Neutrophil (primary cell): ENCODE measurements around the gene EGR4.

Source experiments
- H3K27ac ChIP-seq: fragments of 200-600 bp; sonication (generic); 2 replicates; pipeline ENCODE4 v1.5.1; 2016; ENCODE audit warnings: mild to moderate bottlenecking, moderate library complexity
- H3K27me3 ChIP-seq: fragments of 200-600 bp; sonication (generic); 2 replicates; pipeline ENCODE4 v1.6.0; 2016; ENCODE audit warnings: mild to moderate bottlenecking
- H3K36me3 ChIP-seq: fragments of 200-600 bp; sonication (generic); 2 replicates; pipeline ENCODE4 v1.5.1; 2017
- H3K4me1 ChIP-seq, 2 experiments: fragments of 200-600 bp in 1 of 2; sonication (generic) in 1 of 2; 1 replicate in 1 of 2; 2 replicates in 1 of 2; pipeline versions ENCODE4 v1.5.1 to v1.6.1; 2013 to 2016; ENCODE audit warnings: low read depth in 1 of 2, low read length in 1 of 2, mild to moderate bottlenecking in 1 of 2, moderate library complexity in 1 of 2; ENCODE audit not compliant: control insufficient read depth in 1 of 2, insufficient read depth in 1 of 2
- H3K4me3 ChIP-seq, 2 experiments: fragments of 200-600 bp in 1 of 2; sonication (generic) in 1 of 2; 1 replicate in 1 of 2; 2 replicates in 1 of 2; pipeline ENCODE4 v1.5.1; 2013 to 2016; ENCODE audit warnings: low read depth in 1 of 2, low read length in 1 of 2, mild to moderate bottlenecking in 1 of 2, moderate library complexity in 1 of 2
- H3K9me3 ChIP-seq: fragments of 200-600 bp; sonication (generic); 2 replicates; pipeline ENCODE4 v1.5.1; 2016
- CTCF ChIP-seq: fragments of 200-600 bp; sonication (generic); IDR thresholded peaks from 2 replicates; pipeline ENCODE4 v1.5.1; 2016; ENCODE audit warnings: antibody characterized with exemption

Gene EGR4

GRCh38 chr2:73295751-73296400 is 2.5 kb upstream of the EGR4 start:
- Histone ChIP-seq H3K27ac (no peak overlapping the region), H3K36me3 (no peaks in the 10 kb centered on the region), H3K9me3 (no peaks in the 10 kb centered on the region), H3K4me3 (no peak overlapping the region), H3K4me1 (peaks cover 4 to 18% of the 10 kb centered on the region in 2 experiments), H3K27me3 (peaks cover 100% of the 10 kb centered on the region)
- no peak for TF ChIP-seq CTCF

GRCh38 chr2:73294239-73294638 is 891 bp upstream of the EGR4 start:
- Histone ChIP-seq H3K27ac (no peak overlapping the region), H3K4me3 (no peak overlapping the region), H3K36me3 (no peaks in the 10 kb centered on the region), H3K27me3 (peaks cover 100% of the 10 kb centered on the region), H3K4me1 (peaks cover 4 to 18% of the 10 kb centered on the region in 2 experiments), H3K9me3 (no peaks in the 10 kb centered on the region)
- TF ChIP-seq CTCF = no peak

GRCh38 chr2:73292906-73293533 is 328 bp downstream of the EGR4 start:
- Histone ChIP-seq H3K36me3 (no peaks in the 10 kb centered on the region), H3K4me3 (peak overlapping the region in 1 of 2 experiments; percentile 14), H3K27me3 (peaks cover 100% of the 10 kb centered on the region), H3K4me1 (peaks cover 4 to 18% of the 10 kb centered on the region in 2 experiments), H3K9me3 (no peaks in the 10 kb centered on the region), H3K27ac (no peak overlapping the region)
- TF ChIP-seq CTCF = no peak

GRCh38 chr2:73292316-73292905 is 937 bp downstream of the EGR4 start:
- H3K27me3 ChIP-seq = peaks cover 100% of the 10 kb centered on the region

More at GRCh38 chr2:73292316-73292905, 937 bp downstream of the EGR4 start:
- no peaks in the 10 kb centered on the region for H3K36me3 ChIP-seq
- no peak for TF ChIP-seq CTCF
- no peaks in the 10 kb centered on the region for H3K9me3 ChIP-seq
- no peak overlapping the region for H3K4me3 ChIP-seq
- H3K27ac ChIP-seq = no peak overlapping the region
- H3K4me1 ChIP-seq = peaks cover 4 to 18% of the 10 kb centered on the region in 2 experiments
